ENCODE results near the gene CRHR1.

The CRHR1 gene

DNA sequence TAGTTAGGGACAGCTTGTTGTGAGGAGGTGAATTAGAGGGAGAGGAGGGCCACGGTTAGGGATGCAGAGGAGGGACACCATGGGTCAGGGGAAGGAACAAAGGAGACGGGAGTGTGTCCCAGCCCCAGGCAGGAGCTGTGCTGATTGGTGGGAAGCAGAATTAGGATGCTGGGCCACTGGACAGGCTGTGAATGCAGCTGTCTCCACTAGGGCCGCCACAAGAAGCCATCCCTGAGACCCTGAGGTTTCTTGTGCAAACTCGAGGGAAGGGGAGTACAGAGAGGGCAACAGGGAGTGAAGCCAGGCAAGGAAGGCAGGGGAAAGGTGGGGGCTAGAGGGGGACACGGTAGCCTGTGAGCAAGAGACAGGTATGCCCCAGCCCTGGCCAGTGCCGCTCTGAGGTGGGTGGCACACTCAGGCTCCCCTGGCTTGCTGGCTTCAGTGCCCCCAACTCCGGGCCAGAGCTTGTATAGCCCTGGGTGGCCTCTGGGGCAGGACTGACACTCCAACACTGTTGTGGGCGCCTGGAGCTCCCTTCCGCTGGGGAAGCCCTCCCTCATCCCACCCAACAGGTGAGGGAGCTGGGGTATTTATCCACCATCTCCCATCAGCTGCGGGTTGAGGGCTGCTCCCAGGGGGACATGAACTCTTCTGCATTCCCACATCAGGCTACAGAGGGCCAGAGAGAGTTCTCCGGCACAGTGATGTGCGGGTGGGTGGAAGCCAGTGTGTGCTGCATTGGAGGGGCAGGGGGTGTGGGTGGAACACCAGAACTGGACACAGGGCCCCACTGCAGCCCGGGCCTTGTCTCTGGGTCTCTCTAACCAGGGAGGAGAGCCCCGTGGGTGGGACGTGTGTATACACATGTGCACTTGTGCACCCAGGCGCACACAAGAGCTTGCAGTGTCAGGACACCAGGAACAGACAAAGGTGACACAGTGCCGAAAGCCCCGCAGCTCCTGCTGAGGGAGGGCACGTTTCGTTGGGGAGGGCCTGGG, 52.2 kb downstream of the CRHR1 start:
- no peaks in the 10 kb centered on the region for H3K9me3 ChIP-seq (ENCODE audit: control insufficient read depth in 2 of 2, low read length in 2 of 2)
- no peak overlapping the region for H3K27ac ChIP-seq (ENCODE audit: low read length)
- H3K27me3 ChIP-seq (ENCODE audit: control insufficient read depth in 1 of 2, insufficient read depth in 2 of 2, low read length in 2 of 2) = peaks cover 0 to 7% of the 10 kb centered on the region in 2 donors
- H3K36me3 ChIP-seq (ENCODE audit: control insufficient read depth in 2 of 2, insufficient read depth in 2 of 2, low read length in 2 of 2) = no peaks in the 10 kb centered on the region
- no peak overlapping the region for H3K9ac ChIP-seq (ENCODE audit: low read length in 2 of 2)
- no peaks in the 10 kb centered on the region for H3K4me1 ChIP-seq (ENCODE audit: control insufficient read depth, insufficient read depth, low read length)
- no peak overlapping the region for H3K4me3 ChIP-seq (ENCODE audit: low read length in 2 of 2)

DNA sequence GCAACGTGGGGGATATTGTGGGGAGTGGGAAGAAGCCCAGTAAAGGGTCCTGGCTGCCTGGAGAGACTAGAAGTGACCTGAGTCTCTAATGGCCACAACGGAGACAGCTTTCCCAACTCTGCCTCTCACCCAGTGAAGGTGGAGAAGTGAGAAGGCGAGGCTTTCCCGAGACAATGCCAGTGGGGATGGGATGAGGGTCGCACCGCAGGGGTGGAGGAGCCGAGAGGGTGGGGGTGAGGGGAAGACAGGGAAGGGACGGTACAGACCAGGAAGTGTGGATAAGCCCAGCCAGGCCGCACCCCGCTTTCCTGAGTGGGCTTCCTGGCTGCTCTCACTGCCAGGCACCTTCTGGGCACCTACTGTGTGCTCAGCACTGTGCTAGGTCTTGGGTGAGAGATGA, 53.1 kb downstream of the CRHR1 start:
- Histone ChIP-seq H3K27me3 (ENCODE audit: control insufficient read depth in 1 of 2, insufficient read depth in 2 of 2, low read length in 2 of 2) (peaks cover 0 to 7% of the 10 kb centered on the region in 2 donors), H3K4me1 (ENCODE audit: control insufficient read depth, insufficient read depth, low read length) (no peaks in the 10 kb centered on the region), H3K4me3 (ENCODE audit: low read length in 2 of 2) (no peak overlapping the region), H3K27ac (ENCODE audit: low read length) (no peak overlapping the region), H3K9ac (ENCODE audit: low read length in 2 of 2) (no peak overlapping the region), H3K9me3 (ENCODE audit: control insufficient read depth in 2 of 2, low read length in 2 of 2) (no peaks in the 10 kb centered on the region), H3K36me3 (ENCODE audit: control insufficient read depth in 2 of 2, insufficient read depth in 2 of 2, low read length in 2 of 2) (no peaks in the 10 kb centered on the region)

DNA sequence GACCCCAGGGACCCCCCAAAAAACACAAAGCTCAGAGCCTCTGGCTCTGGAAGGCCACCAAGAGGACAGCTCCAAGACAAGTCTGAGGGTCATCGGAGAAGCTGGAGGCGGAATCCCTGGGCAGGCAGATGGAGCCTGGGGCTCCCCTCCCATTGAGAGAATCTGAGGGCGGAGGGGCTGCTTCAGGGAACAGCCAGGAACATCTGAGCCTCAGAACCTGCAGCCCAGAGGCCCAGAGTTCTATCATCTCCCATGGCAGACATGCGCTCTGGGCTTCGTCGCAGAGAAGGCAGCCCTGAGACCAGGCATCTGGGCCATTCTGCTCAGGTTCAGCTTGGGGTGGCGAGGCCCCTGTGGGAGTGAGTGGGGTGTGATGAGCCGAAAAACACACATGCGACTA, 53.5 kb downstream of the CRHR1 start:
- no peaks in the 10 kb centered on the region for H3K9me3 ChIP-seq (ENCODE audit: control insufficient read depth in 2 of 2, low read length in 2 of 2)
- H3K27me3 ChIP-seq (ENCODE audit: control insufficient read depth in 1 of 2, insufficient read depth in 2 of 2, low read length in 2 of 2) = peaks cover 0 to 7% of the 10 kb centered on the region in 2 donors
- H3K27ac ChIP-seq (ENCODE audit: low read length) = no peak overlapping the region
- no peaks in the 10 kb centered on the region for H3K4me1 ChIP-seq (ENCODE audit: control insufficient read depth, insufficient read depth, low read length)
- H3K9ac ChIP-seq (ENCODE audit: low read length in 2 of 2) = no peak overlapping the region
- H3K36me3 ChIP-seq (ENCODE audit: control insufficient read depth in 2 of 2, insufficient read depth in 2 of 2, low read length in 2 of 2) = no peaks in the 10 kb centered on the region
- H3K4me3 ChIP-seq (ENCODE audit: low read length in 2 of 2) = no peak overlapping the region

DNA sequence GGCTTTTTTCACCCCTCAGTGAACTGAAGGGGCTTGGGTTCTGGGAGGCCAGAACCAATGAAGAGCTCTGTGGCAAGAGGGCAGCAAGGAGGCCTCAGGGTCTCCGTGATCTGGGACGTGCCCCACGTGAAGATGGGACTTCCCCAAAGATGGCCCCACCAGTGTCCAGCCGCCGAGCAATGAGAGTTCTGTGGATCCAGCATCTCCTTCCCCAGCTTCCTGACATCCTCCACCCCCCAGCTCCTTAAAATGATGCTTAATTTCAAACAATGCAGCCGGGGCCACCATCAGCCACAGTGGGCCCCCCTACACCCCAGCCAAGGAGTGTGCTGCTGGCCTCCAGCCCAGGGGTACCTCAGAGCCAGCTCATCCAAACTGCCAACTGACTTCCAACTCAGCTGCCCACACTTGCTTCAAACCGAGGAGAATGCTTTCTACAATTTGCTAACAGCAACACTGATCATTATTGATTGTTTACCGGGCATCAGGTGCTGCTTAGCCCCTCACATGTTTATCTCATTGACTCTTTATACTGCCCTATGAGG, 54.7 kb downstream of the CRHR1 start:
- Histone ChIP-seq H3K4me1 (ENCODE audit: control insufficient read depth, insufficient read depth, low read length) (no peaks in the 10 kb centered on the region), H3K9me3 (ENCODE audit: control insufficient read depth in 2 of 2, low read length in 2 of 2) (no peaks in the 10 kb centered on the region), H3K9ac (ENCODE audit: low read length in 2 of 2) (no peak overlapping the region), H3K36me3 (ENCODE audit: control insufficient read depth in 2 of 2, insufficient read depth in 2 of 2, low read length in 2 of 2) (no peaks in the 10 kb centered on the region), H3K27me3 (ENCODE audit: control insufficient read depth in 1 of 2, insufficient read depth in 2 of 2, low read length in 2 of 2) (peaks cover 0 to 4% of the 10 kb centered on the region in 2 donors), H3K4me3 (ENCODE audit: low read length in 2 of 2) (no peak overlapping the region), H3K27ac (ENCODE audit: low read length) (no peak overlapping the region)

DNA sequence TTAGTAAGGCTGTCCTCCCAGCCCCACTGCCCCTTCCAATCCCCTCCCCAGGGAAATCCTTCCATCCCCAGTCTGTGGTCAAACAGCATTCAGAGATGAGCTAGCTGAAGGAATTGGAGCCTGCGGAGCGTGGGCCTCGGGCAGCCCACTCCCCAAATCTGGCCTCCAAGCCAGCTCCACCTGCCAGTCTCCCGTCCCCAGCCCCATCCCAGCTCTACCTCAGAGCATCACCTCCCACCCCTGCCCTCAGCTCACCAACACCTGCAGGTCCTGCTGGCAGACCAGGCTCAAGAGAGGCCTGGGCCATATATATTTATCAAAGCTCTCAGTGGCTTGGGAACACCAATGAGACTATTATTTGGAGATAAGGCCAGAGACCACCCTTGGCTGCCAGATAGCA, 55.3 kb downstream of the CRHR1 start:
- no peak overlapping the region for H3K9ac ChIP-seq (ENCODE audit: low read length in 2 of 2)
- H3K36me3 ChIP-seq (ENCODE audit: control insufficient read depth in 2 of 2, insufficient read depth in 2 of 2, low read length in 2 of 2) = no peaks in the 10 kb centered on the region
- H3K4me3 ChIP-seq (ENCODE audit: low read length in 2 of 2) = no peak overlapping the region
- no peak overlapping the region for H3K27ac ChIP-seq (ENCODE audit: low read length)
- H3K27me3 ChIP-seq (ENCODE audit: control insufficient read depth in 1 of 2, insufficient read depth in 2 of 2, low read length in 2 of 2) = peaks cover 0 to 4% of the 10 kb centered on the region in 2 donors
- H3K9me3 ChIP-seq (ENCODE audit: control insufficient read depth in 2 of 2, low read length in 2 of 2) = no peaks in the 10 kb centered on the region
- H3K4me1 ChIP-seq (ENCODE audit: control insufficient read depth, insufficient read depth, low read length) = no peaks in the 10 kb centered on the region

DNA sequence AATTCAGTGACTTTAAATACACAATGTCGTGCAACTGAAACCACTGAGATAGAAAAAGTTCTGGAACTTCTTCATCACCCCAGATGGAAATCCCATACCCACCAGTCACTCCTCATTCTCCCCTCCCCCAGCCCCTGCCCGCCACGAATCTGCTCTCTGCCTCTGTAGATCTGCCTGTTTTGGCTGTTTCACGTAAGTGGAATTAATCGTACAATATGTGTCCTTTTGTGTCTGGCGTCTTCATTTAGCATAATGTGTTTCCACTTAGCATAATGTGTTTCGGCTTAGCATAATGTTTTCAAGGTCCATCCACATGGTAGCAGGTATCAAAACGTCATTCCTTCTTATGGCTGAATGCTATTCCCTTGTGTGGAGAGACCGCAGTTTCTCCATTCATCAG, 57.1 kb downstream of the CRHR1 start:
- no peak overlapping the region for H3K27ac ChIP-seq (ENCODE audit: low read length)
- no peaks in the 10 kb centered on the region for H3K4me1 ChIP-seq (ENCODE audit: control insufficient read depth, insufficient read depth, low read length)
- peaks cover 0 to 2% of the 10 kb centered on the region in 2 donors for H3K27me3 ChIP-seq (ENCODE audit: control insufficient read depth in 1 of 2, insufficient read depth in 2 of 2, low read length in 2 of 2)
- H3K9ac ChIP-seq (ENCODE audit: low read length in 2 of 2) = no peak overlapping the region
- no peaks in the 10 kb centered on the region for H3K9me3 ChIP-seq (ENCODE audit: control insufficient read depth in 2 of 2, low read length in 2 of 2)
- H3K36me3 ChIP-seq (ENCODE audit: control insufficient read depth in 2 of 2, insufficient read depth in 2 of 2, low read length in 2 of 2) = no peaks in the 10 kb centered on the region
- H3K4me3 ChIP-seq (ENCODE audit: low read length in 2 of 2) = no peak overlapping the region

DNA sequence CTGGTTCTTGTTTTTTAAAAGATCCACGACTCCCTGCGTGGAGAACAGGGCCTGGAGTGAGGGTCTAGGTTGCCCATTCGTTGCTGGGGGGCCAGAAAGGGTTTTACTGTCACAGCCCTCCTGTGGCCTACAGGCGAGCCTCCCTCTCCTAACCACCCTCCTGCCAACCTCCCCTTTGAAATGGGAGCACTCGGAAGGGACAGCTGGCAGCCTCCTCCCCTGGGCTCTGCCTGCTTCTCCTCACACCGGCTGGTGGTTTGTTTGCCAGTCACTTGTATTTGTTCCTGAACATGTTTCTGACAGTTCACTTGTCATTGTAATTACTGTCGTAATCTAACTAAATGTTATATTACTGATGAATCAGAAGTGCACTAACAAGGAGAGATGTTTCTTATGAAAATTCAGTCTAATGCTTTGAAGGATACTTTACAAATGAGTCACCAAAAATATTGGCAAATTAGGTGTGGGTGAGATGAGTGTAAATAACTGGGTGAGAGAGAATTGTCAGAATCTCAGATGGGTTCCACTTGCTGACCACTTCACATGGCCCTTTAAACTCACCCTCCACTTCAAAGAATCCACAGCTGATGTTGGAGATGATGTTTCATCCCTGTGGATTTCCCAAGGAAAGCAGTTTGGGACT, 57.9 kb downstream of the CRHR1 start:
- H3K4me1 ChIP-seq (ENCODE audit: control insufficient read depth, insufficient read depth, low read length) = no peaks in the 10 kb centered on the region
- H3K9me3 ChIP-seq (ENCODE audit: control insufficient read depth in 2 of 2, low read length in 2 of 2) = no peaks in the 10 kb centered on the region
- H3K27ac ChIP-seq (ENCODE audit: low read length) = no peak overlapping the region
- H3K9ac ChIP-seq (ENCODE audit: low read length in 2 of 2) = no peak overlapping the region
- H3K36me3 ChIP-seq (ENCODE audit: control insufficient read depth in 2 of 2, insufficient read depth in 2 of 2, low read length in 2 of 2) = no peaks in the 10 kb centered on the region
- no peak overlapping the region for H3K4me3 ChIP-seq (ENCODE audit: low read length in 2 of 2)
- peaks cover 0 to 3% of the 10 kb centered on the region in 2 donors for H3K27me3 ChIP-seq (ENCODE audit: control insufficient read depth in 1 of 2, insufficient read depth in 2 of 2, low read length in 2 of 2)

DNA sequence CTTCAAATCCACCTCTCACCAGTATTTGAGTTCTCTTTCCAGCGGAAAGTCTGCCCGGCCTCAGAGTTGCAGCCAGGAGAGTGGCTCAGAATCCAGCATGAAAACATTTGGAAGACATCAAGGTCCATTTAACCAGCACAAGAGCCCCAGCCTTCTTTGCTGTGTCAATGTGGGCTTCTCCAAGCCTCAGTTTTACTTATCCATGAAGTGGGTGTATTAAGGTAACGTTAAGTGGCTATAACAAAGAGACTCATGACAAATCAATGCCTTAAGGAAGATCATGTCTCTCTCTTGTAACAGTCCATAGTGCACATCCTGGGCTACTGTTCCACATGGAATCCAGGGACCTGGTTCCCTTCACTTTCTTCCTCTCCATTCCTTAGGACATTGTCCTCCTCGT, 59.6 kb downstream of the CRHR1 start:
- H3K27me3 ChIP-seq (ENCODE audit: control insufficient read depth in 1 of 2, insufficient read depth in 2 of 2, low read length in 2 of 2) = peaks cover 0 to 4% of the 10 kb centered on the region in 2 donors
- no peaks in the 10 kb centered on the region for H3K9me3 ChIP-seq (ENCODE audit: control insufficient read depth in 2 of 2, low read length in 2 of 2)
- H3K9ac ChIP-seq (ENCODE audit: low read length in 2 of 2) = no peak overlapping the region
- no peak overlapping the region for H3K4me3 ChIP-seq (ENCODE audit: low read length in 2 of 2)
- no peak overlapping the region for H3K27ac ChIP-seq (ENCODE audit: low read length)
- H3K4me1 ChIP-seq (ENCODE audit: control insufficient read depth, insufficient read depth, low read length) = peaks cover 1% of the 10 kb centered on the region
- no peaks in the 10 kb centered on the region for H3K36me3 ChIP-seq (ENCODE audit: control insufficient read depth in 2 of 2, insufficient read depth in 2 of 2, low read length in 2 of 2)

DNA sequence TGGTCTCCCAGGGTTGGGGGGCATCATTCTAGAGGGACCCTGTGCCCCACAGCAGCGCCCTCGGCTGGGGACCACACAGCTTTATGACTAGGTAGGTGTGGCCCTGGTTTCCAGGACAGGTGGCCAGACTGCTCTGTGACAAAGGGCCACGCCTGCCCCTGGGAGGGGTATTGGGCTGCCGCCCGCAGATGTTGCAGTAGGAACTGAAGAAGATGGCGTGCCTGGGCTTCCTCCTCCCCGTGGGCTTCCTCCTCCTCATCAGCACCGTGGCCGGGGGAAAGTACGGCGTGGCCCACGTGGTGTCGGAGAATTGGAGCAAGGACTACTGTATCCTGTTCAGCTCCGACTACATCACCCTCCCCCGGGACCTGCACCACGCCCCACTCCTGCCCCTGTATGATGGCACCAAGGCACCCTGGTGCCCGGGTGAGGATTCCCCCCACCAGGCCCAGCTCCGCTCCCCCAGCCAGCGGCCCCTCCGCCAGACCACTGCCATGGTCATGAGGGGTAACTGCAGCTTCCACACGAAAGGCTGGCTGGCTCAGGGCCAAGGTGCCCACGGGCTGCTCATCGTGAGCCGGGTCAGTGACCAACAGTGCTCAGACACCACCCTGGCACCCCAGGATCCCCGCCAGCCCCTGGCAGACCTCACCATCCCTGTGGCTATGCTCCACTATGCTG, 60.7 kb downstream of the CRHR1 start, which contains the start of gene SPPL2C:
TSS of gene SPPL2C (plus strand) at position 187 of the 681 bp plus-strand sequence. CDS start at position 213, 26 bp downstream.
- no peak within 1 kb of the TSS for H3K9ac ChIP-seq (ENCODE audit: low read length in 2 of 2)
- no peak within 1 kb of the TSS for H3K27ac ChIP-seq (ENCODE audit: low read length)
- no peaks in the 10 kb centered on the region for H3K36me3 ChIP-seq (ENCODE audit: control insufficient read depth in 2 of 2, insufficient read depth in 2 of 2, low read length in 2 of 2)
- H3K9me3 ChIP-seq (ENCODE audit: control insufficient read depth in 2 of 2, low read length in 2 of 2) = no peaks in the 10 kb centered on the region
- H3K27me3 ChIP-seq (ENCODE audit: control insufficient read depth in 1 of 2, insufficient read depth in 2 of 2, low read length in 2 of 2) = peaks cover 0 to 4% of the 10 kb centered on the region in 2 donors
- H3K4me3 ChIP-seq (ENCODE audit: low read length in 2 of 2) = no peak within 1 kb of the TSS
- peaks cover 5% of the 10 kb centered on the region for H3K4me1 ChIP-seq (ENCODE audit: control insufficient read depth, insufficient read depth, low read length)

DNA sequence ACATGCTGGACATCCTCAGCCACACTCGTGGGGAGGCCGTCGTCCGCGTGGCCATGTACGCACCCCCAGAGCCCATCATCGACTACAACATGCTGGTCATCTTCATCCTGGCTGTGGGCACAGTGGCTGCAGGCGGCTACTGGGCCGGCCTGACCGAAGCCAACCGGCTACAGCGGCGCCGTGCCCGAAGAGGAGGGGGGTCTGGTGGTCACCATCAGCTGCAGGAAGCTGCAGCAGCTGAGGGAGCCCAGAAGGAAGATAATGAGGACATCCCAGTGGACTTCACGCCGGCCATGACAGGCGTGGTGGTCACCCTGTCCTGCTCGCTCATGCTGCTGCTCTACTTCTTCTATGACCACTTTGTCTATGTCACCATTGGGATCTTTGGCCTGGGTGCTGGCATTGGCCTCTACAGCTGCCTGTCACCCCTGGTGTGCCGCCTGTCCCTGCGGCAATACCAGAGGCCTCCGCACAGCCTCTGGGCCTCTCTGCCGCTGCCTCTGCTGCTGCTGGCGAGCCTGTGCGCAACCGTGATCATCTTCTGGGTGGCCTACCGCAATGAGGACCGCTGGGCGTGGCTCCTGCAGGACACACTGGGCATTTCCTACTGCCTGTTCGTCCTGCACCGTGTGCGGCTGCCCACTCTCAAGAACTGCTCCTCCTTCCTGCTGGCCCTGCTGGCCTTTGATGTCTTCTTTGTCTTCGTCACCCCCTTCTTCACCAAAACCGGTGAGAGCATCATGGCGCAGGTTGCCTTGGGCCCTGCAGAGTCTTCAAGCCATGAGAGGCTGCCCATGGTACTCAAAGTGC, 61.5 kb downstream of the CRHR1 start:
- H3K9ac ChIP-seq (ENCODE audit: low read length in 2 of 2) = no peak overlapping the region
- H3K4me3 ChIP-seq (ENCODE audit: low read length in 2 of 2) = no peak overlapping the region
- no peak overlapping the region for H3K27ac ChIP-seq (ENCODE audit: low read length)
- no peaks in the 10 kb centered on the region for H3K9me3 ChIP-seq (ENCODE audit: control insufficient read depth in 2 of 2, low read length in 2 of 2)
- peaks cover 5% of the 10 kb centered on the region for H3K4me1 ChIP-seq (ENCODE audit: control insufficient read depth, insufficient read depth, low read length)
- H3K27me3 ChIP-seq (ENCODE audit: control insufficient read depth in 1 of 2, insufficient read depth in 2 of 2, low read length in 2 of 2) = peaks cover 0 to 4% of the 10 kb centered on the region in 2 donors
- no peaks in the 10 kb centered on the region for H3K36me3 ChIP-seq (ENCODE audit: control insufficient read depth in 2 of 2, insufficient read depth in 2 of 2, low read length in 2 of 2)
